Neural cell (in vitro differentiated cells): ENCODE measurements around the gene MCOLN1. TPM values are rescaled to one million over a fixed set of nuclear protein-coding genes. Genes with fewer than 3 reads are reported as not detected.

ENCODE experiments used
- H2AFZ ChIP-seq: fragments of 200-600, 300-800 bp; sonication (generic), shearing (Covaris generic); 2 replicates; pipeline ENCODE4 v1.6.0; 2014; ENCODE audit warnings: low read depth, mild to moderate bottlenecking, antibody characterized with exemption, low read length, moderate library complexity
- H3F3A ChIP-seq: fragments of 200-600 bp; shearing (Covaris generic); 2 replicates; pipeline ENCODE4 v1.6.1; 2016; ENCODE audit warnings: mild to moderate bottlenecking, moderate library complexity, mixed read lengths, antibody characterized with exemption, low read length; ENCODE audit not compliant: insufficient read depth, poor library complexity, severe bottlenecking
- H3K27ac ChIP-seq: fragments of 200-600, 300-800 bp; sonication (generic), shearing (Covaris generic); 2 replicates; pipeline ENCODE4 v1.5.1; 2014; ENCODE audit warnings: mild to moderate bottlenecking, low read length, moderate library complexity
- H3K27me3 ChIP-seq: fragments of 300-800, 200-600 bp; sonication (generic), shearing (Covaris generic); 2 replicates; pipeline ENCODE4 v1.6.0; 2014; ENCODE audit warnings: mild to moderate bottlenecking, low read depth, low read length, moderate library complexity; ENCODE audit not compliant: insufficient read depth
- H3K36me3 ChIP-seq: fragments of 300-800, 200-600 bp; sonication (generic), shearing (Covaris generic); 2 replicates; pipeline ENCODE4 v1.5.1; 2014; ENCODE audit warnings: mild to moderate bottlenecking, antibody characterized with exemption, low read length, moderate library complexity; ENCODE audit not compliant: insufficient read depth
- H3K4me2 ChIP-seq: fragments of 300-800, 200-600 bp; sonication (generic), shearing (Covaris generic); 2 replicates; pipeline ENCODE4 v1.6.0; 2014; ENCODE audit warnings: mild to moderate bottlenecking, low read length
- H3K4me3 ChIP-seq: fragments of 300-800, 200-600 bp; sonication (generic), shearing (Covaris generic); 2 replicates; pipeline ENCODE4 v1.5.1; 2014; ENCODE audit warnings: mild to moderate bottlenecking, low read length, moderate library complexity
- H3K79me2 ChIP-seq: fragments of 200-600 bp; shearing (Covaris generic); replicated peaks from 2 replicates; pipeline ENCODE4 v1.6.0; 2014; ENCODE audit warnings: mild to moderate bottlenecking, low read length, moderate library complexity; ENCODE audit not compliant: insufficient read depth
- H3K9ac ChIP-seq: fragments of 300-800, 200-600 bp; sonication (generic), shearing (Covaris generic); 2 replicates; pipeline ENCODE4 v1.6.1; 2016; ENCODE audit warnings: mild to moderate bottlenecking, low read length, mixed read lengths
- H3K9me2 ChIP-seq: fragments of 200-600 bp; shearing (Covaris generic); 2 replicates; pipeline ENCODE4 v1.6.1; 2016; ENCODE audit warnings: mild to moderate bottlenecking, low read length, mixed read lengths; ENCODE audit not compliant: insufficient read depth
- H3K9me3 ChIP-seq: fragments of 200-600, 300-800 bp; sonication (generic), shearing (Covaris generic); 2 replicates; pipeline ENCODE4 v1.6.1; 2016; ENCODE audit warnings: mild to moderate bottlenecking, mixed run types, low read length, moderate library complexity, mixed read lengths
- H4K20me1 ChIP-seq: fragments of 200-600 bp; shearing (Covaris generic); 2 replicates; pipeline ENCODE4 v1.6.1; 2016; ENCODE audit warnings: mild to moderate bottlenecking, mixed run types; ENCODE audit not compliant: insufficient read depth
- EP300 ChIP-seq: fragments of 450-650 bp; conservative IDR thresholded peaks from 2 replicates; pipeline ENCODE4 v1.6.1; 2014; ENCODE audit warnings: antibody characterized with exemption, mild to moderate bottlenecking, moderate library complexity; ENCODE audit not compliant: poor library complexity, severe bottlenecking
- EZH2 ChIP-seq: fragments of 200-600, 300-800 bp; shearing (Covaris generic), sonication (generic); IDR thresholded peaks from 2 replicates; pipeline ENCODE4 v1.6.1; 2014; ENCODE audit warnings: antibody characterized with exemption, low read length, borderline replicate concordance, mild to moderate bottlenecking; ENCODE audit not compliant: insufficient read depth, poor library complexity, severe bottlenecking
- MXI1 ChIP-seq: fragments of 450-650 bp; conservative IDR thresholded peaks from 2 replicates; pipeline ENCODE4 v1.6.1; 2014; ENCODE audit warnings: antibody characterized with exemption, mild to moderate bottlenecking; ENCODE audit not compliant: poor library complexity, severe bottlenecking
- POLR2AphosphoS5 ChIP-seq: IDR thresholded peaks from 2 replicates; pipeline ENCODE4 v1.6.1; 2012
- RAD21 ChIP-seq: fragments of 450-650 bp; conservative IDR thresholded peaks from 2 replicates; pipeline ENCODE4 v1.6.1; 2014; ENCODE audit warnings: antibody characterized with exemption, mild to moderate bottlenecking, moderate library complexity
- SMC3 ChIP-seq: fragments of 450-650 bp; conservative IDR thresholded peaks from 2 replicates; pipeline ENCODE4 v1.6.1; 2014; ENCODE audit warnings: antibody characterized with exemption, mild to moderate bottlenecking, moderate library complexity; ENCODE audit not compliant: poor library complexity
- TAF1 ChIP-seq: IDR thresholded peaks from 2 replicates; pipeline ENCODE4 v1.6.1; 2012; ENCODE audit warnings: low read depth
- polyA plus RNA-seq: library from polyadenylated mRNA; depleted of rRNA; stranded (reverse); fragments of >200 nt; gene quantifications from 2 replicates; pipeline ENCODE4 v1.2.3, GENCODE V29; 2014
- TF ChIP-seq, protein P1 (sequence below): IDR thresholded peaks from 2 replicates; pipeline ENCODE4 v1.6.1; 2012; ENCODE audit warnings: borderline replicate concordance
- TF ChIP-seq, protein P2 (sequence below): fragments of 450-650 bp; IDR thresholded peaks from 2 replicates; pipeline ENCODE4 v1.5.1; 2014; ENCODE audit warnings: antibody characterized with exemption, mild to moderate bottlenecking, moderate library complexity; ENCODE audit not compliant: poor library complexity, severe bottlenecking

The MCOLN1 gene
- polyA plus RNA-seq, 1 donor from 2014 or later = 16.9 TPM

DNA sequence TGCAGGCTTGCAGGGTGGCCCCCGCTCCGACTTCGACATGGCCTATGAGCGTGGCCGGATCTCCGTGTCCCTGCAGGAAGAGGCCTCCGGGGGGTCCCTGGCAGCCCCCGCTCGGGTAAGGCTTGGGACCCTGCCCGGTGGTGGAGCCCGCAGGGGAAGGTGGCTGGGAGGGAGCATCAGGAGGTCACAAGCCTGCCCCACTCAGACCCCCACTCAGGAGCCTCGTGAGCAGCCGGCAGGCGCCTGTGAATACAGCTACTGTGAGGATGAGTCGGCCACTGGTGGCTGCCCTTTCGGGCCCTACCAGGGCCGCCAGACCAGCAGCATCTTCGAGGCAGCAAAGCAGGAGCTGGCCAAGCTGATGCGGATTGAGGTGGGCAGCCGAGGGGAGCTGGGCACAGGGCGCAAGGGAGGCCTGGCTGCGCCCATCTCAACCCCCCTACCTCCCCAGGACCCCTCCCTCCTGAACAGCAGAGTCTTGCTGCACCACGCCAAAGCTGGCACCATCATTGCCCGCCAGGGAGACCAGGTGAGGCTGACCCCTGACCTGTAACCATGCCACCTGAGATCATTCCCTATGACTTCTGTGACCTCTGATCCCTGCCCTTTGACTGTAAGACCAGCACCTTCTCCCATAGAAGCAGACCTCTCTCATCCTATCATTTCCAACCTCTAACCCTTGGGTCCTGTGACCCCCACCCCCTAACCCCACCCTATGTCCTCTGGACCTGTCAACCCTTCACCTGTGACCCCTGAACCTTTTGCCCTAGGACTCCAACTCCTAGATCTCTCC is 20.3 kb downstream of the MCOLN1 start:
- Histone ChIP-seq H3K36me3 (no peaks in the 10 kb centered on the region), H3K9me2 (no peaks in the 10 kb centered on the region), H4K20me1 (no peaks in the 10 kb centered on the region), H3K27ac (no peak overlapping the region), H3K9ac (no peak overlapping the region), H3K4me3 (no peak overlapping the region), H3F3A (no peaks in the 10 kb centered on the region), H3K9me3 (no peaks in the 10 kb centered on the region), H3K27me3 (no peaks in the 10 kb centered on the region), H2AFZ (no peak overlapping the region), H3K79me2 (no peaks in the 10 kb centered on the region), H3K4me2 (no peak overlapping the region)
- TF ChIP-seq, protein P1, sequence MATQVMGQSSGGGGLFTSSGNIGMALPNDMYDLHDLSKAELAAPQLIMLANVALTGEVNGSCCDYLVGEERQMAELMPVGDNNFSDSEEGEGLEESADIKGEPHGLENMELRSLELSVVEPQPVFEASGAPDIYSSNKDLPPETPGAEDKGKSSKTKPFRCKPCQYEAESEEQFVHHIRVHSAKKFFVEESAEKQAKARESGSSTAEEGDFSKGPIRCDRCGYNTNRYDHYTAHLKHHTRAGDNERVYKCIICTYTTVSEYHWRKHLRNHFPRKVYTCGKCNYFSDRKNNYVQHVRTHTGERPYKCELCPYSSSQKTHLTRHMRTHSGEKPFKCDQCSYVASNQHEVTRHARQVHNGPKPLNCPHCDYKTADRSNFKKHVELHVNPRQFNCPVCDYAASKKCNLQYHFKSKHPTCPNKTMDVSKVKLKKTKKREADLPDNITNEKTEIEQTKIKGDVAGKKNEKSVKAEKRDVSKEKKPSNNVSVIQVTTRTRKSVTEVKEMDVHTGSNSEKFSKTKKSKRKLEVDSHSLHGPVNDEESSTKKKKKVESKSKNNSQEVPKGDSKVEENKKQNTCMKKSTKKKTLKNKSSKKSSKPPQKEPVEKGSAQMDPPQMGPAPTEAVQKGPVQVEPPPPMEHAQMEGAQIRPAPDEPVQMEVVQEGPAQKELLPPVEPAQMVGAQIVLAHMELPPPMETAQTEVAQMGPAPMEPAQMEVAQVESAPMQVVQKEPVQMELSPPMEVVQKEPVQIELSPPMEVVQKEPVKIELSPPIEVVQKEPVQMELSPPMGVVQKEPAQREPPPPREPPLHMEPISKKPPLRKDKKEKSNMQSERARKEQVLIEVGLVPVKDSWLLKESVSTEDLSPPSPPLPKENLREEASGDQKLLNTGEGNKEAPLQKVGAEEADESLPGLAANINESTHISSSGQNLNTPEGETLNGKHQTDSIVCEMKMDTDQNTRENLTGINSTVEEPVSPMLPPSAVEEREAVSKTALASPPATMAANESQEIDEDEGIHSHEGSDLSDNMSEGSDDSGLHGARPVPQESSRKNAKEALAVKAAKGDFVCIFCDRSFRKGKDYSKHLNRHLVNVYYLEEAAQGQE = no peak
- no peak for TF ChIP-seq TAF1
- TF ChIP-seq EP300 = no peak
- no peak for TF ChIP-seq POLR2AphosphoS5
- TF ChIP-seq, protein P2, sequence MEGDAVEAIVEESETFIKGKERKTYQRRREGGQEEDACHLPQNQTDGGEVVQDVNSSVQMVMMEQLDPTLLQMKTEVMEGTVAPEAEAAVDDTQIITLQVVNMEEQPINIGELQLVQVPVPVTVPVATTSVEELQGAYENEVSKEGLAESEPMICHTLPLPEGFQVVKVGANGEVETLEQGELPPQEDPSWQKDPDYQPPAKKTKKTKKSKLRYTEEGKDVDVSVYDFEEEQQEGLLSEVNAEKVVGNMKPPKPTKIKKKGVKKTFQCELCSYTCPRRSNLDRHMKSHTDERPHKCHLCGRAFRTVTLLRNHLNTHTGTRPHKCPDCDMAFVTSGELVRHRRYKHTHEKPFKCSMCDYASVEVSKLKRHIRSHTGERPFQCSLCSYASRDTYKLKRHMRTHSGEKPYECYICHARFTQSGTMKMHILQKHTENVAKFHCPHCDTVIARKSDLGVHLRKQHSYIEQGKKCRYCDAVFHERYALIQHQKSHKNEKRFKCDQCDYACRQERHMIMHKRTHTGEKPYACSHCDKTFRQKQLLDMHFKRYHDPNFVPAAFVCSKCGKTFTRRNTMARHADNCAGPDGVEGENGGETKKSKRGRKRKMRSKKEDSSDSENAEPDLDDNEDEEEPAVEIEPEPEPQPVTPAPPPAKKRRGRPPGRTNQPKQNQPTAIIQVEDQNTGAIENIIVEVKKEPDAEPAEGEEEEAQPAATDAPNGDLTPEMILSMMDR = no peak
- no peak for TF ChIP-seq MXI1
- TF ChIP-seq RAD21 = no peak
- no peak for TF ChIP-seq SMC3
- TF ChIP-seq EZH2 = no peak

DNA sequence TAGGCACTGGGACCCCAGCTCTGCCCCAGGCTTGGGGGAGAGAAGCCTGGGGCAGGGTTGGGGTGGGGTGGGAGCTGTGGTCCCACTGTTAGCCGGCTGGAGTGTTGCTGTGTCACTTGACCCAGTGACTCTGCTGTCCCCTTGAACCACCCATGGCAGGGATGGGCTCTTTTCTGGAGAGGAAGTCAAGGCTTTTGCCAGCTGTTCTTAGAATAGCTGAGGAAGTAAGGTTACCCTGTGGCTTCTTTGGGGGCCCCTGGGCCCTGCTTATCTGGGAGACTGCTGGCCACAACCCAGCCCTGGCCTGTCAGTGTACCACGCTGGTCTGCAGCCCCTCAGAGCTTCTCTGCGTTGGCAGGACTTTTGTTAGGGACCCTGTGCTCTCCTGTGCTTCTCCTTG is 22.2 kb downstream of the MCOLN1 start:
- Histone ChIP-seq H3K4me3 (no peak overlapping the region), H3K9me3 (no peaks in the 10 kb centered on the region), H4K20me1 (no peaks in the 10 kb centered on the region), H3K79me2 (no peaks in the 10 kb centered on the region), H3K9me2 (no peaks in the 10 kb centered on the region), H3K36me3 (no peaks in the 10 kb centered on the region), H3K9ac (no peak overlapping the region), H3K27ac (no peak overlapping the region), H3K27me3 (no peaks in the 10 kb centered on the region), H2AFZ (no peak overlapping the region), H3K4me2 (no peak overlapping the region), H3F3A (no peaks in the 10 kb centered on the region)
- TF ChIP-seq, protein P1 = no peak
- TF ChIP-seq EP300 (no peak), TAF1 (no peak), MXI1 (no peak), SMC3 (no peak), POLR2AphosphoS5 (no peak), EZH2 (no peak), RAD21 (no peak)
- TF ChIP-seq, protein P2 = no peak
